ENCODE data around the gene MEGF10.
A peak's percentile ranks its signal among the peaks of the same experiment; 100 is the strongest.

Gene MEGF10

DNA sequence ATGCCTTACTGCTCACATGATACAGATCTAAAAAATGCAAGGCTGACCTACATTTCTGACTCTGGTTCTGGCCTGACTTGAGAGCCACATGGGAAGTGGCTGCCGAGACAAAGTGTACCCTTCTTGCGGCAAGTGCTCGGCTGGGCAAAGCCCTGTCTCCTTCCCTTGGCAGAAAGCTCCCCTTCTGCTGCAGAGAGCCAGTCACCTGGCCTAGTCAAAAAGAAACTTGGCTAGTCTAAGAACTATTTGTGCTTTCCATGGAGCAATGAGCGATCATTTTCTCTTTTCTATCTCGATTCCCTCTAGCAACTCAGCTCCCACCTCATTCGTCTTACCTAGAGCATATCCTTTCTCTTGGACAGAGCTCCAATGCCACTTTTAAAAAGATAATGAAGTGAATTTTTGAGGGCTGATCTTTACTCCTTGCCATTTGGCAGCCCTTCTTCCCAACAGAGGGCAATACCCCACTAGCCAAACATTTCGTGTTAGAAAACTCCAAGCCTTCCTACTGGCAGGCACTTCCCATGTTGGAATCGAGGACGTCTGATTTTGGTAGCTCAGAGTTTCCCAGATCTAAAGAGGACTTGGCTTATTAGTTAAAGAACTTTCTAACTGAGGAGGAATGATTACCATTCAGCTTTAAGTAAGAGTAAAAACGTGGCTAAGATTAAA is 118.8 kb downstream of the MEGF10 start:
- Histone ChIP-seq H2AFZ (ENCODE audit: low read length, unreplicated experiment) (peak overlapping the region; percentile 98), H3K36me3 (ENCODE audit: insufficient read depth, low read length) (no peaks in the 10 kb centered on the region), H3K4me1 (ENCODE audit: control insufficient read depth, insufficient read depth, low read length, unreplicated experiment) (peaks cover 11% of the 10 kb centered on the region), H3K27ac (ENCODE audit: low read depth, low read length) (no peak overlapping the region), H3K27me3 (ENCODE audit: insufficient read depth, low read length) (no peaks in the 10 kb centered on the region), H3K79me2 (ENCODE audit: control insufficient read depth, insufficient read depth, low read length, unreplicated experiment) (no peaks in the 10 kb centered on the region), H3K4me3 (ENCODE audit: low read depth, low read length) (peak overlapping the region; percentile 75)

DNA sequence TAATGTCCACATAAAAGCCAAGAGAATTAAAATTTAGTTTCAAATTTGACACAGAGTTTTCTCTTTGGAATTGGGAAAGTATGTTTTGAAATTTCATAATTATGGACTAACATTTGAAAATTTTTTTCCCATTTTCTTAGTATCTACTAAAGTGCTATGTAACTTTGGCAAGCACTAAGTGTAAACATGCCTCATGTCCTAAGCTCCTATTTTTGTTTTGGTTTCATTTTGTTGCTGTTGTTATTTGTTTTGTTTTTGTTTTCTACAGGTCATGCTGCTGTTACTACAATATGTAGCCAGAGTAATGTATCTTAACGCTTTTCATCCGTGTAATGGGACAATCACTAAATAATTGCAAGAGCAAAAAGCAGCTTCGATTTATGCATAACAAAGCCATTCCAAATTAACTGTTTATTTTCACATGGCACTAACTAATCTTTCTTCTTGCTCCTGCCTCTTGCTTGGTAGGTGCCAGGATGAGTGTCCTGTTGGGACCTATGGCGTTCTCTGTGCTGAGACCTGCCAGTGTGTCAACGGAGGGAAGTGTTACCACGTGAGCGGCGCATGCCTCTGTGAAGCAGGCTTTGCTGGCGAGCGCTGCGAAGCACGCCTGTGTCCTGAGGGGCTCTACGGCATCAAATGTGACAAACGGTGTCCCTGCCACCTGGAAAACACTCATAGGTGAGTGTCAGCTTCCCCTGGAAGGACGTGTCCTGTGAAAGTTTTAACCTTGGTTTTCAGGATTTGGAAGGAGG is 119.5 kb downstream of the MEGF10 start:
- Histone ChIP-seq H3K36me3 (ENCODE audit: insufficient read depth, low read length) (no peaks in the 10 kb centered on the region), H2AFZ (ENCODE audit: low read length, unreplicated experiment) (peak overlapping the region; percentile 98), H3K27me3 (ENCODE audit: insufficient read depth, low read length) (no peaks in the 10 kb centered on the region), H3K79me2 (ENCODE audit: control insufficient read depth, insufficient read depth, low read length, unreplicated experiment) (no peaks in the 10 kb centered on the region), H3K4me1 (ENCODE audit: control insufficient read depth, insufficient read depth, low read length, unreplicated experiment) (peaks cover 11% of the 10 kb centered on the region), H3K4me3 (ENCODE audit: low read depth, low read length) (peak overlapping the region; percentile 75), H3K27ac (ENCODE audit: low read depth, low read length) (no peak overlapping the region)

DNA sequence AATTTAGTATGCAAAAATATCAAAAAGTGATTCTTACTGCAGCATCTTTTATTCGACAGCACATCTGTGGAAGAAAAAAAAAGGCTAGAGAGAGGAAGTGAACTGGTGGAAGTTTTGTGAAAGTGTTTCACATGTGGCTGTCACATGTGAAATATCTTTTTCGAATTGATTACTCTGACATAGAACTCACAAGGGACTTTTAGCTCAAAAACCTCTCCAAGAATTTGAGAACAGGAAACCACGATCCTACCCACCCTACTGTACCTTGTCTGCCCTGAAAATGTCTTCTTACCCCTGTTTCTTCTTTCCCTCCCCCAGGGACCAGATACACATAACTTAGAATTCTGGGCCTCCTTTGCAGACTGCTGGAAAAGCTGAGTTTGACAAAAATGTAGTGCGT is 120.4 kb downstream of the MEGF10 start:
- Histone ChIP-seq H3K27me3 (ENCODE audit: insufficient read depth, low read length) (no peaks in the 10 kb centered on the region), H3K4me3 (ENCODE audit: low read depth, low read length) (no peak overlapping the region), H3K4me1 (ENCODE audit: control insufficient read depth, insufficient read depth, low read length, unreplicated experiment) (peaks cover 11% of the 10 kb centered on the region), H3K36me3 (ENCODE audit: insufficient read depth, low read length) (no peaks in the 10 kb centered on the region), H3K79me2 (ENCODE audit: control insufficient read depth, insufficient read depth, low read length, unreplicated experiment) (no peaks in the 10 kb centered on the region), H3K27ac (ENCODE audit: low read depth, low read length) (no peak overlapping the region), H2AFZ (ENCODE audit: low read length, unreplicated experiment) (peak overlapping the region; percentile 98)

DNA sequence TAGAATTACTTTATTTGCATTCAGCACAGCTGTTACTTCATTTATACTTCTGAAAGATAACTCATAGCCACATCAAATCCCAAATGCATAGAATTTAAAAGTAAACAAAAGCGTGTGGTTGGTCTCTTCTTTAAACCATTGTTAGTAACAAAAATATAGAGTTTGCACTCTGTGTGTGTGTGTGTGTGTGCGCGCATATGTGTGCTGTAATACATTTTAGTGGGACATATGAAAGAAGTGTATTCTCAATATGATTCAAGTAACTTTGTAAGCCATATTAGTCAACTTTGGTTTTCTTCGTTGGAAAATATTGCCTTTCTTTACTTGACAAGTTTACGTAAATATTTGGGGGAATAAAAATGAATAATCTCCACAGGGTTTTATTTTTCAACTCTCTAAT is 120.8 kb downstream of the MEGF10 start:
- peaks cover 11% of the 10 kb centered on the region for H3K4me1 ChIP-seq (ENCODE audit: control insufficient read depth, insufficient read depth, low read length, unreplicated experiment)
- H3K27me3 ChIP-seq (ENCODE audit: insufficient read depth, low read length): no peaks in the 10 kb centered on the region
- no peak overlapping the region for H2AFZ ChIP-seq (ENCODE audit: low read length, unreplicated experiment)
- H3K4me3 ChIP-seq (ENCODE audit: low read depth, low read length): no peak overlapping the region
- no peak overlapping the region for H3K27ac ChIP-seq (ENCODE audit: low read depth, low read length)
- H3K36me3 ChIP-seq (ENCODE audit: insufficient read depth, low read length): no peaks in the 10 kb centered on the region
- H3K79me2 ChIP-seq (ENCODE audit: control insufficient read depth, insufficient read depth, low read length, unreplicated experiment): no peaks in the 10 kb centered on the region

DNA sequence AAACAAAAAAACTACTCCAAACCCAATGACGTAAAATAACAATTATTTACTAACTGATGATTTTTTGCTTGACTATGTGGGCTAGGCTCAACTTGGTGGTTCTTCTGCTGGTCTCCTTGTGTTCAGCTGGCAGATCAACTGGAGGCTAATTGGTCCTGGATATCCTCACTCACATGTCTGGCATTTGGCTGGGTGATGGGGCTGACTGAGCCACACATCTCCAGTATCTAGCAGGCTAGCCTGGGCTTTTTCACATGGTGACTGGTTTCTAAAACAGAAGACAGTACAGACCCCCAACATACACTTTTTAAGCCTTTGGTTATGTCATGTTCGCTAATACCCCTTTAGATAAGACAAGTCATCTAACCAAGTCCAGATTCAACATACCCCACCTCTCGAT is 122.1 kb downstream of the MEGF10 start:
- Histone ChIP-seq H3K79me2 (ENCODE audit: control insufficient read depth, insufficient read depth, low read length, unreplicated experiment) (no peaks in the 10 kb centered on the region), H3K27ac (ENCODE audit: low read depth, low read length) (no peak overlapping the region), H2AFZ (ENCODE audit: low read length, unreplicated experiment) (no peak overlapping the region), H3K4me1 (ENCODE audit: control insufficient read depth, insufficient read depth, low read length, unreplicated experiment) (peaks cover 11% of the 10 kb centered on the region), H3K4me3 (ENCODE audit: low read depth, low read length) (no peak overlapping the region), H3K36me3 (ENCODE audit: insufficient read depth, low read length) (no peaks in the 10 kb centered on the region), H3K27me3 (ENCODE audit: insufficient read depth, low read length) (no peaks in the 10 kb centered on the region)

DNA sequence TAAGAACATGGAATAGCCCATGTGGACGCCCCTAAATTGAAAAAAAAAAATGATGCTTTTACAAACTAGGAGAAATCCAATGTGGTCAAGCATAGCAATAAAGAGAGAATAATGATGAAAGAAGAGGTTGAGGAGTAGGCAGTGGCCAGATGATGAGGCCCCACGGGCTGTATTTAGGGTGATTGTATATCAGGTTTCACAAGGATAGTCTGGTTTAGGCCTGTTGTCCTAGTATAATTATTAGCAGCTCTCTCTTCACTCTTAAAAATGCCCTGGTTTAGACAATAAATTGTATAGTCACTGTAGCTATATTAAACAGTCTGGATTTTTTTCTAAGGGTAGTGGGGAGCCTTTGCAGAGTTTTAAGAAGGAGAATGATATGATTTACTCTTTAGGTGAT is 124.4 kb downstream of the MEGF10 start:
- no peak overlapping the region for H3K27ac ChIP-seq (ENCODE audit: low read depth, low read length)
- H3K79me2 ChIP-seq (ENCODE audit: control insufficient read depth, insufficient read depth, low read length, unreplicated experiment): no peaks in the 10 kb centered on the region
- H3K36me3 ChIP-seq (ENCODE audit: insufficient read depth, low read length): no peaks in the 10 kb centered on the region

DNA sequence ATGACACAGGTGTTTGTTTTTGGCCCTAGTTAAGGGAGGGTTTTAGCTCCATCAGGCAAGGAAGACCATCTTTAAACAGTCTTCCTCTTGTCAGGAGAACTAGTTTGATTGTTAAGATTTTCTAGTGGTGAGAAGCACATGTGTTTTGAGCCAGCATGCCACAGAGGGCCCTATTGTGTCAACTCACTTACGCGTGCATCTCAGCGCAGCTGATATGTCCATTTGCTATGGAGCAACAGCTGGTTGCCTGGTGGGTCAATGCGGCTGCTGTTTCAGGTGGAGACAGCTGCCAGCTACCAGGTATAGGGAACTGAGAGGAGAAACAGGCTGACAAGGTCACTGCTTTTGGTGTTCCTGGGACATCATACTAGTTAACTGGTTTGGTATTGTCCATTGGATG is 126.3 kb downstream of the MEGF10 start:
- H3K4me3 ChIP-seq (ENCODE audit: low read depth, low read length): no peak overlapping the region
- no peaks in the 10 kb centered on the region for H3K4me1 ChIP-seq (ENCODE audit: control insufficient read depth, insufficient read depth, low read length, unreplicated experiment)
- H3K27ac ChIP-seq (ENCODE audit: low read depth, low read length): no peak overlapping the region
- H3K79me2 ChIP-seq (ENCODE audit: control insufficient read depth, insufficient read depth, low read length, unreplicated experiment): no peaks in the 10 kb centered on the region
- H3K36me3 ChIP-seq (ENCODE audit: insufficient read depth, low read length): no peaks in the 10 kb centered on the region
- no peak overlapping the region for H2AFZ ChIP-seq (ENCODE audit: low read length, unreplicated experiment)
- no peaks in the 10 kb centered on the region for H3K27me3 ChIP-seq (ENCODE audit: insufficient read depth, low read length)

More for the DNA sequence above, 124.4 kb downstream of the MEGF10 start:
- no peak overlapping the region for H3K4me3 ChIP-seq (ENCODE audit: low read depth, low read length)
- no peaks in the 10 kb centered on the region for H3K27me3 ChIP-seq (ENCODE audit: insufficient read depth, low read length)
- H3K4me1 ChIP-seq (ENCODE audit: control insufficient read depth, insufficient read depth, low read length, unreplicated experiment): peaks cover 3% of the 10 kb centered on the region
- H2AFZ ChIP-seq (ENCODE audit: low read length, unreplicated experiment): no peak overlapping the region

DNA sequence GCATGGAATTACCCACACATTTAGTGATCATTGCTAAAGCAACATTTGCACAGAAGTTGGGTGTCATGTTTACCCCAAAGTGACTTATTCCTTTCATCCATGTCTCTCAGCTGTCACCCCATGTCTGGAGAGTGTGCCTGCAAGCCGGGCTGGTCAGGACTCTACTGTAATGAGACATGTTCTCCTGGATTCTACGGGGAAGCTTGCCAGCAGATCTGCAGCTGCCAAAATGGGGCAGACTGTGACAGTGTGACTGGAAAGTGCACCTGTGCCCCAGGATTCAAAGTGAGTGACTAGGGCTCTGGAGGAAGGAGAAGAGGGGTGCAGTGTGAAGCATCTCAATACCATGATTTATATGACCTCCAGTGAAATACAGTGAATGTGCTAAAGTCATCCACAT is 126.9 kb downstream of the MEGF10 start:
- Histone ChIP-seq H3K79me2 (ENCODE audit: control insufficient read depth, insufficient read depth, low read length, unreplicated experiment) (no peaks in the 10 kb centered on the region), H3K36me3 (ENCODE audit: insufficient read depth, low read length) (no peaks in the 10 kb centered on the region), H3K4me3 (ENCODE audit: low read depth, low read length) (no peak overlapping the region), H2AFZ (ENCODE audit: low read length, unreplicated experiment) (no peak overlapping the region), H3K27ac (ENCODE audit: low read depth, low read length) (no peak overlapping the region), H3K27me3 (ENCODE audit: insufficient read depth, low read length) (no peaks in the 10 kb centered on the region), H3K4me1 (ENCODE audit: control insufficient read depth, insufficient read depth, low read length, unreplicated experiment) (no peaks in the 10 kb centered on the region)

DNA sequence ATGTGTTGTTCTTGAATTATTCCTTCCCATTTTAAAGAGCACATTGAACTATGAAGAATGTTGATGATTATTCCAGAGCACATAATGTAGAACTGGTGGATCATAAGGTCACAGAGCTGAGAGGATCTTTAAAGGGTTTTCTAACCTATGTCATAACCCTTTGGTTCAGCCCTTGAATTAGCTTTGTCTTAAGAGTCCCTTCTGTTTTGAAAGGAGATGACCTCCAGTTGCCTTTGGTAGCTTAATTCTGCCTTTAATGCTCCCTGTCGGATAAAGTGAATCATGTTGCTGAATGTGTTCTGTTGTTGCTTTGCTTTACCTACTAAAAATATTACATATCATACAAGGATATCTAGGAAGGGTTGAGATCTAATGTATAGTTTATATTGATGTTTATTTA is 127.8 kb downstream of the MEGF10 start:
- Histone ChIP-seq H3K4me1 (ENCODE audit: control insufficient read depth, insufficient read depth, low read length, unreplicated experiment) (no peaks in the 10 kb centered on the region), H3K27me3 (ENCODE audit: insufficient read depth, low read length) (no peaks in the 10 kb centered on the region), H3K4me3 (ENCODE audit: low read depth, low read length) (no peak overlapping the region), H2AFZ (ENCODE audit: low read length, unreplicated experiment) (no peak overlapping the region), H3K79me2 (ENCODE audit: control insufficient read depth, insufficient read depth, low read length, unreplicated experiment) (no peaks in the 10 kb centered on the region), H3K27ac (ENCODE audit: low read depth, low read length) (no peak overlapping the region), H3K36me3 (ENCODE audit: insufficient read depth, low read length) (no peaks in the 10 kb centered on the region)

DNA sequence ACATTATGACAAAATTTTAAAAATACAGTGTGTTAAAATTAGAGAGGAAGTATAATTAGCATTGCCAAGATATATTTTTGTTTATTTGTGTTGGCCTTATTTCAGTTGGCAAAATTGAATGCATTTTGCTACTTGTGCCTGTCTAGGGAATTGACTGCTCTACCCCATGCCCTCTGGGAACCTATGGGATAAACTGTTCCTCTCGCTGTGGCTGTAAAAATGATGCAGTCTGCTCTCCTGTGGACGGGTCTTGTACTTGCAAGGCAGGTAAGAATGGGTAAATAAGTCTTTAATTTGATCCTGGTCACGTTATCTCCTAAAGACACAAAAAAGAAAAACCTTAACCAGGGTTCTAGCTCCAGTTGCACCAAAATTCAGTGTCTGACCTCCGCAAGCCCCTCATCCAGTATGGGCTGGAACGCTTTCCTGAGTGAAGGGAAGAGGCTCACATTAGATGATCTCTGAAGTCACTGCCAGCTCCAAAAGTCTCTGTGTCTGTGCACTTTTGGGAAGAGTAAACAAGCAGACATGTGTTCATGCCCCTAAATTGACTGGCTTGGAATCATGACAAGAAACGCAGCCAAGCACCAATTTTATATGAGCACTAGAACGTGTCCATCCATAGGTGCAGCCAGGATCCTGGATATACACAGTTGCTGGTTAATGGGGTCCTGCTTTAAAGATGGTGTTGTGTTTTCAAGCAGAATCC is 128.5 kb downstream of the MEGF10 start:
- Histone ChIP-seq H3K27ac (ENCODE audit: low read depth, low read length) (no peak overlapping the region), H3K27me3 (ENCODE audit: insufficient read depth, low read length) (no peaks in the 10 kb centered on the region), H3K36me3 (ENCODE audit: insufficient read depth, low read length) (no peaks in the 10 kb centered on the region), H2AFZ (ENCODE audit: low read length, unreplicated experiment) (no peak overlapping the region), H3K79me2 (ENCODE audit: control insufficient read depth, insufficient read depth, low read length, unreplicated experiment) (no peaks in the 10 kb centered on the region), H3K4me3 (ENCODE audit: low read depth, low read length) (no peak overlapping the region), H3K4me1 (ENCODE audit: control insufficient read depth, insufficient read depth, low read length, unreplicated experiment) (no peaks in the 10 kb centered on the region)
